GM18907 (cell line): Measurements from ENCODE around the gene TRIM23.
"Not testable (repeated sequence)": the region's sequence is repeated elsewhere in the genome, so short reads cannot be mapped to it uniquely, and the experiment has no call there.

Experiments
- ATAC-seq: cut with Tn5 transposase; IDR thresholded peaks from one replicate; pipeline ENCODE4 v1.9.1; 2021; ENCODE audit warnings: mild to moderate bottlenecking, moderate library complexity; ENCODE audit not compliant: unreplicated experiment

Gene TRIM23

DNA sequence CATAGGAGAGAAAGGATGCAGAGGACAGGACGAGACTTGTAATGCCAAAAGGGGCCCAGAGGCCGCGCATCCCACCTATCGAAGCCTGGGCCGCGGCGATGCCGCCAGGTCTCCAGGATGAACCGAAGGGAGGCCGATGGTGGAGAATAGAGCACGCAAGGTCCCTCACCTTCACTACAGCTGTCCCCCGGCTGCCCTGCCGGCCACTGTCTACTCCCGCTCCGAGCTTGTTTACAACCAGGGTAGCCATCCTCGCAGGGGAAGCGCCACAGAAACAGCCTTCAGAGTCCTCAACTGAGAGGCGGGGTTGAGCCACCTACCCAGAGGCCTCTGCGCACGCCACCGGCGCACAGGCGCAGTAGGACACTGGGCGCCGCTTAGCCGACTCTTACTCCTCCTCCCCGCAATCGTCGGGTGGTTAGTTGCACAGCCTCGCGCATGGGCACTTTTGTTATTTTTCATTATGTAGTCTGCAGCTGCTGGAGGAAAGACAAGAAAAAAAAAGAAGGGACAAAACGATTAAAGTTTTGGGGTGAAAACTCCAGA, at the start of gene TRIM23:
Gene TRIM23 (minus strand): TSS at position 309 of the 546 bp plus-strand sequence. CDS start 59 bp downstream, at position 250.
- ATAC-seq = peak; percentile 94

DNA sequence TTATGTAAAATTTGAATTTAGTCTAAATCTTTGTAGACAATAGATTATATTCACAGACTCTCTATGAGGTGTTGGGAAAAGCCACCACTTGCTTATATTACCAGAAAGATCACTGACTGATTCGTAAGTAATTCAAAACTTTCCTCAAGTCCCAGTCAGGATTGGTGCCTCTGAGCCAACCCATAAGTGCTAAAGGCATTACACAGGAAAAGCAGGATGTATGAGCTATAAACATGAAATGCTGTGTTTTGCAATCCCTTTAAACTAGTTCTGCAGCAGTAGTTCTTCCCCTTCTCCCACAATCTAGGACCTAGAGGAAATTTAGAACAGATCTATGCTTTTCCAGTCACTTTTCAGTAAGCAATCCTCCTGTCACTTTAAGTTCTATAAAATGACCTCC, 48.7 kb upstream of the TRIM23 start:
- ATAC-seq = no peak

DNA sequence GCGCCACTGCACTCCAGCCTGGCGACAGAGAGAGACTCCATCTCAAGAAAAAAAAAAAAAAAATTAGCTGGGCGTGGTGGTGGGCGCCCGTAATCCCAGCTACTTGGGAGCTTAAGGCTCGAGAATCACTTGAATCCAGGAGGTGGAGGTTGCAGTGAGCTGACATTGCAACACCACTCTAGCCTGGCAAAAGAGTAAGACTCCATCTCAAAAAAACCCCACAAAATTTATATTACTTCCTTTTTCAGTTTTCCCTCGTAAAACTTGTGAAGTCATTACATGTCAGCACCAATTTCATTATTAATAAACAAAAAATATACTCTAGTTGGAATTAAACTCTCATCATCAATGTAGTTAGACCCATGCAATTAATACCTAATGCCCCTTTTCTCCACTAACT, 44.6 kb upstream of the TRIM23 start:
- ATAC-seq = no peak

DNA sequence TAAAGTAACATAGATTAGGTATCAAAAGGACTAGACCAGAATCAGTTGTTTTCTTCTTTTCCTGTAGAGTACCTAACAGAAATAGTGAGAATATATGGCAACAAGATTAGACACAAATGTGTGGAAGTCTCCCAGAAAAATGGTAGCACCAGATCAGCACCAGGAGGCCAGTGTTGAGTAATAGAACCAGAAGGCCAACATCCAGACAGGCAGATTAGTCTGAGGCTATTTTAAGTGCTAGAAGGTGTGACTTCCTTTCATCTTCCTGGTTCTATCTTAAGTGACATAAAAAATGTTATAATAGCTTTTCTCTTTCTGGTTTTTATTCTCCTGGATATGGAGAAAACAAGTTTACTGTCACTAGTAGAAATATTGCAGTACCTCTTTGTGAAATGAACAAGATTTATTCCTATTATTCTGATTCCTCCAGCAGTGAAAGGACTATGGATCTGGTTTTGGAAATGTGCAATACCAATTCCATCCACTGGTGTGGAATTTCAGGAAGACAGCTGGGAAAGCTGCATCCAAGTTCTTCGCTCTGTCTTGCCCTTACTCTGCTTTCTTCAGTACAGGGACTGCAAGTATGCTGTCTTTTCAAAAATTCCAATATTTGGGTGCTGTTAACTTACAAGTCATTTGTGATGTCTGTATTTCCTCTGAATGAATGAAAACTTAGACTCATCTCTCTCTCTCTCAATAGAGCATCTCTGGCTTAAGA, 39.8 kb upstream of the TRIM23 start:
- ATAC-seq = no peak

DNA sequence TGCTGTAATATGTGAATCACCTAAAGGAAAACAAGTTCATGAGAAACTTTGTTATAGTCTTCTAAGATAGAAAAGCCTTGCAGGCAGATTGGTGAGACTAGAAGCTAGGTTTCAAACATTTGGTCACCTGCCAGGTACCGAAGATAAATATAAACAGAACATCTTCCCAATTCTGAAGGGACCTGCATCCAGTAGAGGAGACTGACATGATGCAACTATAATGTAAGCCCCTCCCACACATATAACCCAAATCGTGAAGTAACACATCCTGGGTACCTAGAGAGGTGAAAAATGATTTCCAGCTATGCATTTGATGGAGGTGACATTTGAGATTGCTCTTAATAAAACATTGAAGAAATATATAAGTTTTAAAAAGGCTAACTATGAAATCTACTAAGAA, 30.6 kb upstream of the TRIM23 start:
- no peak for ATAC-seq

DNA sequence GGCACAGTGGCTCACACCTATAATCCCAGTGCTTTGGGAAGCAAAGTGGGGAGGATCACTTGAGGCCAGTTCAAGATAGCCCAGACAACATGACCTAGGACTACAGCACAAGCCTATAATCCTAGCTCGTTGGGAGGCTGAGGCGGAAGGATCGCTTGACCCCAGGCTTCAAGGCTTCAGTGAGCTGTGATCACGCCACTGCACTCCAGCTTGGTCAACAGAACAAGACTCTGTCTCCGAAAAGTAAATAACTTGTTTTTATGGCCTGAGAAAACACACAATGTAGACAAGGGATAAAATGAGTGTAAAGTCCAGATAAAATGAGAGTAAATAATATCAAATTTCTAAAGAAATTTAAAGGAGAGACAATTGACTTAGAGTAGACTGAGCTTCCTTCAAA, 27.0 kb upstream of the TRIM23 start:
- no peak for ATAC-seq

DNA sequence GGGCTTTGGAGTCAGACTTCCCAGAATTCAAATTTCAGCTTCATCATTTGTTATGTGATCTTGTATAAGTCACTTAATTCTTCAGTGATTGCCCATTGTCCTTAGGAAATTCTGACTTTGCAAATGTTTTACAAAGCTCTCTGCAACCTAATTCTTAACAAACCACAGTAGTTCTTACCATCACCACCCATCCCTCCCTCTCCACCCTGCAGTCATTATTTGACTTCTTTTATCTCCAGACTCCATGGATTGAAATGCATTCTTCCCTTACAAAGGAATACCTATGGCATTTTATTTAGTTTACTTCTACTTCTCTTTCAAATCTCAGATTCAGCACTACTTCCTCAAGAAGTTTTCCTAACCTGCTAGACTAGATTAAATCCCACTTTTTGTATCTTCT, 23.8 kb upstream of the TRIM23 start:
- no peak for ATAC-seq

DNA sequence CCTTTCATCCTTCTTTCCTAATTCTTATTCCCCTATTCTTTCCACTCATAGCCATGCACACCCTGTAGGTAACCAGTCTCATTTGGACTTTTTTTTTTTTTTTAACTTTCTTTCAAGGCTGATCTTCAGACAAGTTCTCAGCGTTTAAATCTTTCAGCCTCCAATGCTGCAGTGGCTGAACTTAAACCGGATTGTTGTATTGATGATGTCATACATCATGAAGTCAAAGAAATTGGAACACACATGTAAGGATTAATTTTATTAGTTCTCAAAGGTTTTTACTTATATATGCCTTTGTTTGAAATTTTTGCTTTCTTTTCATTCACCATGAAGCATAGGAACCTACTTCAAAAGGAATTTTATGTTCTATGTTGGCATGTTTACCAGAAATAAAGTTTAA, 22.8 kb upstream of the TRIM23 start:
- no peak for ATAC-seq

DNA sequence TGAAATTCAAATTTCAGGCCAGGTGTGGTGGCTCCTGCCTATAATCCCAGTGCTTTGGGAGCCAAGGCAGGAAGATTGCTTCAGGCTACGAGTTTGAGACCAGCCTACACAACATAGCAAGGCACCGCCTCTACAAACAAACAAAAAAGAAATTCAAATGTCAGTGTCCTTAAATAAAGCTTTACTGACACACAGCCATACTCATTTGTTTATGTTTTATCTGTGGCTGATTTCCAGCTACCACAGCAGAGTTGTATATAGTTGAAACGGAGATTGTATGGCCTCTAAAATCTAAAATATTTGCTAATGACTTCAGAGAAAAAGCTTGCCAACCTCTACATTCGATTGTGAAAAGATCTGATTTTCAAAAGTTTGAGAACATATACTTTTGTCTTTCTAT, 16.1 kb upstream of the TRIM23 start:
- ATAC-seq = no peak

DNA sequence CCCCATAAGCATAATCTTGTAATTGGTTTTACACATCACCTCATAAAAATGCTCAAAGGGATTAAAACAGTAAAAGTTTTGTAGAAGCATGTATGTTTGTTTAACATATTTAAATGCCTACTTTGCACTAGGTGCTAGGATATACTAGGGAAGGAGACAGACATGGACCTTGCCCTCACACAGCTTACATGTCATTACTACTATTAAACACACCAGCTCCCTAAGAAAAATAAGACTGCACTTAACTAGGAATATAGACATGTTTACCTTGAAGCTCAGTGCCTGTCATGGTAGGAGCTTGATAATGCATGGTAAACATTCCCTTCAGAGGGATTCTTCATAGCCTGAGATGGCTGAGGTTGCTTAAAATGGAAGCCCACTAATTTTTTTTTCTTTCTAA, 6.8 kb upstream of the TRIM23 start:
- no peak for ATAC-seq

DNA sequence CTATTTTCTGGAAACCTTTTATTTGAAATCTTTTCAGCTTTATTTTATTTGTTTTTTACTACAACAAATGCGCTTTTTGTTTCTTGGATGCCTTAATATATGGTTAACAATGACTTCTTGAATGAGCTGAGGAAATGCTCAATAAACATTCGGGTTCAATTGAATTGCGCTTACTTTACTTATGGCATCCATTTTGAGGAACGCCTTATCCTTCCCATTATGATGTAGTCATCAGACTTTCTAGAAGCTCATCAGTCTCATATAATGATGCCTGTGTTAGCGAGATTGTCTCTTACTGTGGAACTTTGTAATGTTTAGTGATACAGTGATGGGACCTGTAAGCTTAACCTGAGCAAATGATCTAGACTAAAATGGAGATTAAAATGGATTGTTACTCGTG, 1.6 kb upstream of the TRIM23 start:
- ATAC-seq = no peak

DNA sequence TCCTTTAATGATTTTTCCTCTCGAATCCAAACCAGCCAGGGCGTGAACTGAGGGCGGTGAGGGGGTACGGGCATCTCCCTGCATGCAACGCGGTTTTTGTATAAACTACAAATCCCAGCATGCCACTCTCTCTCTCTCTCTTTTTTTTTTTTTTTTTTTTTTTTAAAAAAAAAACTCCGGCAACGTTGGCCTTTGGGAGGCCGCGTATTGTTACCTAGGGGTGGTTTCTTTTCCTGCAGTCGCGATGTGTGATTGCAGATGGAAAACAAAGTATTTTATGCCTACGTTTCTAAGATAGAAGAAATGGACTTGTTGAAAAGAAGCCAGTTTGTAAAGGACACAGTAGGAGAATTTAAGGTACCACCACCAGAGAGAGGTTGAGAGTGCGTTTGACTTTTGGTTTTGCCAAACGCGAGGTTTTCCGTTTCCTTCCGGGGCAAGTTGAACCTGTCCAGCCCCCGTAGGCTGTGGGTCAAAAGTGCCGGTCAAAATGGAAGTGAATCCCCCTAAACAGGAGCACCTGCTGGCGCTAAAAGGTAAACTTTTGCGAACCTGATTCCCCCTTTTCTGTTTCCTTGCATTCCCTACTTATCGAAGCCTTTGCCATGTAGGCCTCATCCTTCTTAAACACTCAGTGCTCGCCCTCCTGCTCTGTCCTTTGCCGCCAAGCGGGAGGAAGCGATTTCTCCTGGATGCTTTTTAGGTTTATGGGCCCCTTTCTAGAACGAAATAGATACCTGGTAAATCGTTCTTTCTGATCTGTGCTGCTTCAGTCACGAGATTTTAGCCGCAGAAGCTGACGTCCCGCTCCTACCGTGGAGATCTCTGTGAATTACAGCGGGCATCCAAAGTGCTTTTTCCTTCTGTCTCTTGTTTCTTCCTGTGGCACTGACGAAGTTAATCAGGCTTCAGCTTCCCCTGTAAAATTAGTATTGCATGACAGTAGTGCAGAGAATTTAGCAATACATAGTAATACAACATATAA, 730 bp upstream of the TRIM23 start, which contains the start of the genes SHLD3 and TRAPPC13:
Gene SHLD3 (plus strand): TSS at position 457 of the 985 bp plus-strand sequence. CDS start 4,561 bp downstream, outside the sequence.
Gene TRAPPC13 (plus strand): TSS at position 457 of the 985 bp plus-strand sequence. CDS start 34 bp downstream, at position 491.
- ATAC-seq = peak; percentile 84

DNA sequence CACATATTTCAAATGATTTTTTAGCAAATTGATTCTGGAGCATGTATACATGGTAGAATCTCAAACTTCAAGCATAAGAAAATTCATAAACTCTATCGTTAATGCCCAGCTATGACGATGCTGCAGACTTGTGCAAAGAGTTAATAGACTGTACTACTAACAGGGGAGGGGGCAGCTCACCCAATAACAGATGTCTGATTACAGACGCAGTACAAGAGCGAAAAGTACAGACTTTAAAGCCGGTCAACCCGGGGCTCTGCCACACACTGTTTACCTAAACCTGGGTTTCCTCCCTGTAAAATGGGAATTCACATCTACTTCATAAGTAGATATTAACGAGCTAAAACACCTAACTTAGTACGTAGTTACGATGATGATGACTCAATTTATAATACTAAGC, 651 bp downstream of the TRIM23 start:
- ATAC-seq = no peak

DNA sequence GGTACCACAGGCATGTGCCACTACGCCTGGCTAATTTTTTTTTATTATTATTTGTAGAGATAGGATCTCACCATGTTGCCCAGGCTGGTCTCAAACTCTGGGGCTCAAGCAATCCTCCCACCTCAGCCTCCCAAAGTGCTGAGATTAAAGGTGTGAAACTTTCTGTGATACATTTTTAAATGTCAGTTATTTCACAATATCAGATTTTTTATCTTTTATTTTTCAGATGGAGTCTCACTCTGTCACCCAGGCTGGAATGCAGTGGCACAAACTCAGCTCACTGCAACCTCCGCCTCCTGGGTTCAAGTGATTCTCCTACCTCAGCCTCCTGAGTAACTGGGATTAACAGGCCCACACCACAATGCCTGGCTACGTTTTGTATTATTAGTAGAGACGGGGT, 2.2 kb downstream of the TRIM23 start:
- ATAC-seq = not testable (repeated sequence)

DNA sequence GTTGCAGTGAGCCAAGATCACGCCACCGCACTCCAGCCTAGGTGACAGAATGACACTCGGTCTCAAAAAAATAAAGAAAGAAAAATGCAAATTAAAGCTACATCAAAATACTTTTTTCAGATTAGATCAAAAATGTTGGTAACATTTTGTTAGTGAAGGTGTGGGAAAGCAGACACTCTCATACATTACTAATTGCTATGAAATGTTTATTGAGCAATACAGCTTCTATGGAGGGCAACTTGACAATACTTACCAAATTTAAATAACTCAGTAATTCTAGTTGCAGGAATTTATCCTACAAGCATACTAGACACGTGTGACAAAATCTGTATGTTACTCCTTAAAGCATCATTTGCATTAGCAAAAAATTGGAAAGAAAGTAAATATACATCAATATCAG, 4.1 kb downstream of the TRIM23 start:
- no peak for ATAC-seq

DNA sequence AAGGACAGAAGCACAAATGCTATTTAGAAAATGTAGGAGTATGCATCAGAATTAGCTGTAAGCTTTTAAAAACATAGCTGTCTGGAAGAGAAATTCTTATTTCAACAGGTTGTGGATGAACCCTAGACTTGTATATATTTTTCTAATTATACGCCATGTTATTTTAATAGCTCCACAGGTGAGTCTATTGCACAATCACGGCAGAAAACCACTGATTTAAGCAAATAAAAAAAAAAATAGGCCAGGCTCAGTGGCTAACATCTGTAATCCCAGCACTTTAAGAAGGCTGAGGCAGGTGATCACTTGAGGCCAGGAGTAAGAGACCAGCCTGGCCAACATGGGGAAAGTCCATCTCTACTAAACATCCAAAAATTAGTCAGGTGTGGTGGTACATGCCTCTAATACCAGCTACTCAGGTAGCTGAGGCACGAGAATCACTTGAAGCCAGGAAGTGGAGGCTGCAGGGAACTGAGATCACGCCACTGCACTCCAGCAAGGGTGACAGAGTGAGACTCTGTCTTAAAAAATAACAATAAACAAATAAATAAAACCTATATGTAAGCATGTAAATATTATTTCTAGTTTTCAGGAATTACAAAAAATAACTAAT, 11.7 kb downstream of the TRIM23 start:
- no peak for ATAC-seq

DNA sequence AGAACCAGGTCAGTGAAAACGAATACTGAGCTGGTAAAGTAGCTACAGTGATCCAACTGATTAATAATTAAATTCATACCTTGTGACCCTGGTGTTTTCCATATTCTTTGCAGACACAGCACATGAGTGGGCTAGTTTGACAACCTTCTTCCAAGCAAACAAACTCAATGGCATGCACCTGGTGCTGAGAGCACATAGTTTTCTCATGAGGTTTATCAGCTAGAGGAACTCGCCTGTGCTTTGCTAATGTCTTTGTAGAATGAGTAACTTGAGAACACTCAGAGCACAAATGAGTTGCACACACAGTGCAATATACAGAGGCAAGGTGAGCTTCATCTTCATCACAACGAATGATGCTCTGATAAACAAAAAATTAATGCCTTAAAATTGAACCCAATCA, 12.6 kb downstream of the TRIM23 start:
- ATAC-seq = no peak

DNA sequence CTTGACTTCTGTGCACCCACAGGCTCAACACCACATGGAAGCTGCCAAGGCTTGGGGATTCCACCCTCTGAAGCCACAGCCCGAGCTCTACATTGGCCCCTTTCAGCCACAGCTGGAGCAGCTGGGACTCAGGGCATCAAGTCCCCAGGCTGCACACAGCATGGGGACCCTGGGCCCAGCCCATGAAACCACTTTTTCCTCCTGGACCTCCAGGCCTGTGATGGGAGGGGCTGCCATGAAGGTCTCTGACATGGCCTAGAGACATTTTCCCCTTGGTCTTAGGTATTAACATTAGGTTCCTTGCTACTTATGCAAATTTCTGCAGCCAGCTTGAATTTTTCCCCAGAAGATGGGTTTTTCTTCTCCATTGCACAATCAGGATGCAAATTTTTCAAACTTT, 22.4 kb downstream of the TRIM23 start:
- not testable (repeated sequence) for ATAC-seq

DNA sequence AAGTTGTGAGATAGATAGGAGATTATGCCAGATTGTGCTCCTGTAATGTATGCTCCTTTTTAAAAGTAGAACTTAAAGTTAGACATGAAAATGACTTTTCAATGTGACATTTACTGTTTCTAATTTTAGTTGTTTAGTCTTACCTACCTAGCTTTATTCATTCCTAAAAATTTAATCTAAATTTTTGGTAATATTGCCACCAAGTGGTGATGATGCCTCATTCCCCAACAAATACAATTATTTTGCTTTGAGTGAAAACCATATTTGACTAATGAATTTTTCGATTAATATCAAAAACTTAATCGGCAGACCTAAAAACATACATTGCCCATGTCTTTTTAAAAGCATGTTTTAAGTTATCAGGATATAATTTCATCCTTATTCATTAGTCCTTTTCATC, 35.4 kb downstream of the TRIM23 start:
- ATAC-seq = no peak

DNA sequence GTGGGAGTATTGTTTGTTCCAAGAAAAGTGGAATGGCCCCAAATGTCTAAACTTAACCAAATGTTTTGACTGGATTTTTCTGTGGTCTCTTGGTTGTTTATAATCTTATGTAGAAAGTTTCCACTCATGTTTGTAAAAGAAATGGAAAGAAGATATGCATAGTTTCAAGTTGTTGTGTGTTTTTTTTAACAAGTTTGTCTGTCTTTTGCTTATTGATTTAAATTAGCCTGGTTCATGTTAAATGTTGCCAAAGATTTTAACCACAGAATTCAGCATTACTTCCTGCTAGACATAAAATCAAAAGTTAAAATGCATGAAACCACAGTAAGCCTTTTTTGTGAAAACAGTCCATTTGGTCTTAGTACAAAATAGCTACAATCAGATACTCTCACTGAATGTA, 47.0 kb downstream of the TRIM23 start:
- ATAC-seq = no peak

DNA sequence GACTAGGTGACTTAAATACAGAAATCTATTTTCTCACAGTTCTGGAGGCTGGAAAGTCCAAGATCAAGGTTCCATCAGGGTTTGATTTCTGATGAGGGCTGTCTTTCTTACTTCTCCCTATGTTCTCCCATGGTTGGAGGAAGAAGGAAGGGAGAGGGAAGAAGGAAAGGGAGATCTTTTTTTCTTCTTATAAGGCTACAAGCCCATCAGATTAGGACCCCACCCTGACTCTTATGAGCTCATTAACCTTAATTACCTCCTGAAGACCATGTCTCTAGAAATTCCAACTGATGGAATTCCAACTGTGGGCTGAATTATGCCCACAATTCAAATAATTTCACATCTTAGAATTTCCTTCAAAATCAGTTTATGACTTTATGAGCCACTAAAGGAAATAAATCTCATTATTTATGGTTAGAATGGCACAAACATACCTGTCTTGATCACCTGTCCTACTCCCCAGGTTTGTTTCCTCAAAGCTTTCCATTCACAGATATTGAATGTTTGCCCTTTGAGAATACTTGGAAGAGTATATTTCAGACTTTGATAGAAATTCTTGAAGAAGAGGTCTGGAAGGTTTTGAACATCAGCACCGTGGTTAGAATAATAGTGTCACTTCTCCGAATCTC, 53.4 kb downstream of the TRIM23 start:
- ATAC-seq = no peak
